T follicular helper cell (primary cell): ENCODE measurements around the gene ARL16.

Source experiments
- DNase-seq: peaks from one replicate; pipeline ENCODE4 v3.0.0-alpha.2; 2020; ENCODE audit warnings: low read depth

ARL16 gene

GRCh38 chr17:81666342-81667191 lies 17.0 kb downstream of the ARL16 start, which contains the start of the genes CCDC137 and OXLD1:
Gene CCDC137 (plus strand): TSS chr17:81666737. CDS start chr17:81666767, 30 bp downstream.
Gene OXLD1 (minus strand): TSS chr17:81666605. CDS start chr17:81666577, 28 bp downstream.
- peak; percentile 89 for DNase-seq

GRCh38 chr17:81666092-81666341 lies 17.6 kb downstream of the ARL16 start:
- no peak for DNase-seq

- DNase-seq, result no peak
These were observed 18.1 kb downstream of the ARL16 start for GRCh38 chr17:81665205-81666091.

GRCh38 chr17:81664051-81664470 lies 19.5 kb downstream of the ARL16 start:
- DNase-seq, result no peak

DNA sequence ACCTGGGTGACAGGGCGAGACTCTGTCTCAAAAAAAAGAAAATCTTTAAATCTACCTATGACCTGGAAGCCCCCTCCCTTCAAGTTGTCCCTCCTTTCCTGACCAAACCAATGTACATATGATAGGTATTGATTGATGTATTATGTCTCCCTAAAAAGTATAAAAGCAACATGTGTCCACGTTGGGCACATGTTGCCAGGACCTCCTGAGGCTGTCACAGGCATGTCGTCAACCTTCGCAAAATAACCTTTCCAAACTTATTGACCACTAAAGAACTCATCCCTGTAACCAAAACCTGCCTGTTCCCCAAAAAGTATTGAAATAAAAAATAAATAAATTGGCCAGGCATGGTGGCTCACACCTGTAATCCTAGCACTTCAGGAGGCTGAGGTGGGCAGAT lies 21.6 kb downstream of the ARL16 start:
- DNase-seq, result no peak

GRCh38 chr17:81660441-81660840 lies 23.2 kb downstream of the ARL16 start:
- no peak for DNase-seq

GRCh38 chr17:81659038-81659437 lies 24.6 kb downstream of the ARL16 start:
- no peak for DNase-seq

- DNase-seq, result no peak
These were observed 26.8 kb downstream of the ARL16 start for GRCh38 chr17:81656835-81657234.

DNA sequence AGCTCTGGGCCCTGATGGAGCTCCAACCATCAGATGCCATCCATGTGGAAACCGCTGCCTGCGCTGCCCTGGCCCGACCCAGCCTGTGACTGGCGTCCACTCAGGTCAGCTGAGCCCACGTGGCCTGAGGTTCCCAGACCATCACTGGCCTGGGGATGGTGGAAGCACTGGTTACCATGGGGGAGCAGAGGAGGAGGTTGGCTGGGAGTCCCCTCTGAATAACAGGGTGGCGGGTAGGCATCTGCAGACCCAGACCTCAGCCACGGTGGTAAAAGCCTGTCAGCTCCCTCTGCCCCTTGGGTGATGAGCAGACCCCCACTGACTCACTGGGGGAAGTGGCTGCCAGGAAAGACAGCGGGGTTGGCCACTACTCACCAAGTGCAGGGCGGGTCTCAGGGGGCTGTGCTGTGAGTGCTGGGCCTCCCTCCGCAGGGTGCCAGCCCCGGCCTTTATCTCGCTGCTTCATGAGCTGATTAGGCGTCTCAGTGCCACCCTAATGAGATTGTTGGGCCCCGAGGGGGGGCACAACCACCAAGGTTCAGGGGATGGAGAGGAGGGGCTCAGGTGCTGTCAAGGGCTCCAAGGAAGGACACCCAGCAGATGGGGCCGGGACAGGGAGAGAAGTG lies 27.4 kb downstream of the ARL16 start, which contains the start of gene PDE6G:
PDE6G (minus strand) TSS at position 425 of the 626 bp plus-strand sequence. CDS start 3,237 bp downstream, outside the sequence.
- DNase-seq, result no peak

- no peak for DNase-seq
These were observed 28.0 kb downstream of the ARL16 start for GRCh38 chr17:81655378-81656117.

DNA sequence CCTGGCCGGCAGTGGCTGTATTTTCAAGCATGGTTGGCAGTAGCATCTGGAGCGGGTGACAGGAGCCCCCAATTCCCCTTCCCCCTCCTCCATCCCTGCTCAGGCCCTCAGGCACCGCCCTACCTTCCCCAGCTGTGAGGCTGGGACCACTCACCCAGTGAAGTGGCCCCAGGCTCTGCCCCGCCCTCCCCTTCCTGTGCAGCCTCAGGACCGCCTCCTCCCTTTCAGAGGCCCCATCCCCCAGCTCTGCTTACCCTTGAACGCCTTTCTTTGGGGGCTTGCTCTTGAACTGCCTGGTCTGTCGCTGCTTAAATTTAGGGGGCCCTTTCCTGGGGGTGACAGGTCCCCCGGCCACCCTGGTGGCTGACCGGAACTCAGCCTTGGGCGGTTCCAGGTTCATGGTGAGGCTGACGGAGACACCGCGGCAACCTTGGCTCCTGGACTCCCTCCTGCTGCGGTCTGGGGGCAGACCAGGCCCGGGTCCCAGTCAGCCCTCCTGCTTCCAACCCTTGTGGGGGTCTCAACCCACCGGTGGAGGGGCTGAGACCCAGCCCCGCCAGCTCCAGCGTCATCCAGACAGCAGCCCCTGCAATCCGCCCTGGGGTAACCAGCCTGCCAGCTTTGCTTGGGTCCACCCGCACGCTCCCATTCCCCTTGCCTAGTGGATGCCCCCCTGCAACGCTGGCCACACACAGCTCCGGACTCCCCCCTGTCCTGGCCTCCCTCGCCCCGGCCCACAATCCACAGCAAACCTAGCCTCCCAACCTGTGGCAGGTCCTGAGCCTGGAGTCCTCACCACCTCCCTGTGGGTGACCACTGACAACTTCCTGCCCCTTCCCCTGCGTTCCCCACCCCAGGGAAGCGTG lies 30.5 kb downstream of the ARL16 start:
- no peak for DNase-seq

GRCh38 chr17:81651692-81652091 lies 31.9 kb downstream of the ARL16 start:
- no peak for DNase-seq

GRCh38 chr17:81650951-81651350 lies 32.6 kb downstream of the ARL16 start:
- DNase-seq, result no peak

DNA sequence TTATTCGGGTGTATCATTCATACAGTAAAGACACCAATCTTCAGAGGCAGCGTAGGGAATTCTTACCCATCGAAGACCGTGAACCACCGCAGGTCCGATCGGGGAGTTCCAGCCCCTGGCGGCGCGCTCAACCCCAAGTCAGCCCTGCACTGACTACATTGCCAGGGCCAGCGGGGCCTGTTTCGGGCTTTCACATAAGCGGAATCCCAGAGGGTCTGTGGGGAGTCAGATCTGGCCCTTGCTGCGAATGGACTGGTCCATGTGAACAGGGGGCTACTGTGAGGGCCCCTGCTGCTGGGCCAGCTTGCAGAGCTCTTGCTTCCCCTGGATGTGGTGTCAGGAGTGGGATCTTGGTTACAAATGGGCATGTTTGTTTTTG lies 34.9 kb downstream of the ARL16 start:
- no peak for DNase-seq

DNA sequence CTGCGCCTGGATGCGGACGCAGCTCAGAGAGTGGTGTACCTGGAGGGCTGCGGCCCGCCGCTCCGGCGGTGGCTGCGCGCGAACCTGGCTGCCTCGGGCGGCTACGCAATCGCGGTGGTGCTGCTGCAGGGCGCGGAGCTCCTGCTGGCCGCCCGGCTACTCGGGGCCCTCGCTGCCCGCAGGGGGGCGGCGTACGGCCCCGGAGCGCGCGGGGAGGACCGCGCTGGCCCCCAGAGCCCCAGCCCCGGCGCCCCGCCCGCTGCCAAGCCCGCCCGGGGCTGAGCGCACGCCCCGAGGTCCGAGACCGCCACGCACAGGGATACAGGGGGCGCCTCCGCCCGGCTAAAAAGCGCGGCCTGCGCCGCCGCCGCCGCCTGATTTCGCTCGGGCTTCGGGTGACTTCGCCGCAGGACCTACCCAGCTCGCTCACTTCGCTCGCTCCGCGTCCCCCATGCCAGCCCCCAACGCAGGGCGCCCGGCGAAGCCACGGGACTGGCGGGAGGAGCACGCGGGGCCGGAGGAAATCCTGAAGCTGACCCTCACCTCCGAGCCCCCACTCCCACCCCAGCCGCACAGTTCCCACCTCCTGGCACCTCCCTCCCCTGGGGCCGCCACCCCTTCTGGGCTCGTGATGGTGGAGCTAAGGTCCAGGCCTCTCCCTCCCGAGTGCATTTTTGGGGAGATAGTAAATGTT lies 35.4 kb downstream of the ARL16 start:
- DNase-seq, result no peak

GRCh38 chr17:81647640-81648012 lies 36.0 kb downstream of the ARL16 start:
- no peak for DNase-seq

DNA sequence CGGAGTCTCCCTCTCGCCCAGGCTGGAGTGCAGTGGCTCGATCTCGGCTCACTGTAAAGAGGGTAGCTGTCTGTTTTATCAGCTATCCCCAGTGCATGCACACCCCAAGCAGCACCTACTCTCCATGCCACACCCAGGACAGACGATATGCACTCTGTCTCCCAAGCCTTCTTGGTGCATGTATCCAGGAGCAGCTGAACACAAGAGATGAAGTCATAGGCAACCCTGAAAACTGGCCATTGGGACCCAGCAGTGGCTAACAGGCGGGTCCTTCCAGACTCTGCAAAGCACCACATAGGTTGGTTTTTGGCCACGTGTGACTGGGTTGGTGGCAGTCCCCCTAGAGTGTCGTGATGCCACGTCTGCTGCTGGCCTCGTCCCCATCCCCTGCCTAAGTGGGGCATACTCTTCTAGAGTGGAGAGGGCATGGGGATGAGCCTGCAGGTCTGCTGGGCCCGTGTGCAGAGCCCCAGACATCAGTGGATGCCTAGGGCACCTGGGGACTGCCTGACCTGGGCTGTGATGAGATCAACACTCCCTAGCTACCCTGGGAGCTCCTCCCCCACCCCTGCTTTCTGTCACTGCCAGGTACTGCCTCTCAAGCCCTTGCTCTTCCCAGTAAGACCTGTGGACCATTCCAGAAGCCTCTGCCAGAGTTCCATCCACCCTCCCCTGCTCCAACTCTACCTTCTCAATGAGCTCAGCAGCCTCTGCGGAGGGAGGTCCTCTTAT lies 36.6 kb downstream of the ARL16 start:
- no peak for DNase-seq

GRCh38 chr17:81644976-81645952 lies 38.3 kb downstream of the ARL16 start:
- DNase-seq, result no peak
